ENCODE measurements around the gene PLCG2.

GRCh38 chr16:82006036-82006435 lies 226.9 kb downstream of the PLCG2 start:
- no peak for TF ChIP-seq CTCF (IDR thresholded peaks at IDR 0.05; ENCODE audit: poor library complexity, severe bottlenecking)
- no peak for TF ChIP-seq TAF1 (IDR thresholded peaks at IDR 0.05; ENCODE audit: low read depth)
- TF ChIP-seq POLR2AphosphoS5 (IDR thresholded peaks at IDR 0.05): no peak
